ENCODE measurements around the gene PLEKHG5.

DNA sequence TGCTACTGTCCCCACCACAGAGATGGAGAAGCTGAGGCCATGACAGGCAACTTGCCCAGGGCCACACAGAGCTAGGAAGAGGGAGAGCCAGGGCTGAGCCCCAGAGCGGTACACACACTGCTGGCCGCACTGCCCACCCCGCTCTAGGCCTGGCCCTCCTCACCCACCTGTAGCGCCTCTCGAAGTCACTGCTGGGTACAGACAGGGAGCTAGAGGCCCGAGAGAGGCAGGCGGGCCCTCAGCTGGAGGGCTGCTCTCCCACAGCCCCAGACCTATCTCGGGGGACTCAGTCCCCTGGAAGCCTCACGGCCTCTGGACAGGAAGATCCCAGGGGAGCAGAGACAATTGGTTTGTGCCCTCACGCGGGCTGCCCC lies 17.3 kb upstream of the PLEKHG5 start:
- TF ChIP-seq CTCF (IDR thresholded peaks at IDR 0.05; ENCODE audit: low read depth, low read length) = no peak
- TF ChIP-seq EZH2phosphoT487 (IDR thresholded peaks at IDR 0.05; ENCODE audit: low read depth) = no peak
